Measurements from ENCODE around the gene FNBP1L. TPM values are rescaled to one million over a fixed set of nuclear protein-coding genes. Genes with fewer than 3 reads are reported as not detected.

FNBP1L gene
- total RNA-seq, 6 experiments from 2014 or later: 9.0 to 15.6 (median 12.1) TPM

GRCh38 chr1:93489756-93490155, 41.8 kb downstream of the FNBP1L start:
- Histone ChIP-seq H3K4me3 (no peak overlapping the region), H3K36me3 (no peaks in the 10 kb centered on the region), H3K4me1 (no peaks in the 10 kb centered on the region), H3K27me3 (no peaks in the 10 kb centered on the region), H3K27ac (no peak overlapping the region), H3K9me3 (no peaks in the 10 kb centered on the region)
- ATAC-seq (no peak), DNase-seq (no peak)
- intact Hi-C loops (cut with DNase I): no loop called here
- TF ChIP-seq CTCF (IDR thresholded peaks at IDR 0.05) (no peak), POLR2A (IDR thresholded peaks at IDR 0.05) (no peak)

GRCh38 chr1:93490357-93490756, 42.4 kb downstream of the FNBP1L start:
- no peaks in the 10 kb centered on the region for H3K9me3 ChIP-seq
- no peak for ATAC-seq
- no peaks in the 10 kb centered on the region for H3K4me1 ChIP-seq

DNA sequence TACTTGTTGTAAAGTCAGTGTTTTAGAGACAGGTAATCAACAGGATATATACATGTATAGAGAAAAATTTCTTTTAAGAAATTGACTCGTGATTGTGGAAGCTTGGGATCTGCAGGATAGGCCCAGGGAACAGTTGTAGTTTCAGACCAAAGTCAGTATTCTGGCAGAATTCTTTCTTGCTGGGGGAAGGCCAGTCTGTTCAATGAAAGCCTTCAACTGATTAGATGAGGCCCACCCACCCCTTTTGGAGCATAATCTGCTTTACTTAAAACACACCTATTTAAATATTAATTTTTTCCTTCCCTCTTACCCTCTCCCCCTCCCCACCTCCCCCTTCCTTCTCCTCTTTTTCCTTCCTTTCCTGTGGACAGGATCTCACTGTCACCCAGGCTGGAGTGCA, 48.0 kb downstream of the FNBP1L start:
- Histone ChIP-seq H3K4me3 (no peak overlapping the region), H3K27me3 (no peaks in the 10 kb centered on the region), H3K36me3 (no peaks in the 10 kb centered on the region), H3K4me1 (peaks cover 0 to 7% (median 0%) of the 10 kb centered on the region in 4 donors), H3K27ac (no peak overlapping the region), H3K9me3 (no peaks in the 10 kb centered on the region)
- intact Hi-C loops (cut with DNase I): no loop called here
- DNase-seq (no peak), ATAC-seq (no peak)
- 85% methylated on average over 1 of the region's 1 CpG for WGBS (ENCODE audit: insufficient coverage, low coverage, low lambda C conversion rate, missing lambda C conversion rate)
- no peak for TF ChIP-seq POLR2A (IDR thresholded peaks at IDR 0.05)
- TF ChIP-seq CTCF (IDR thresholded peaks at IDR 0.05): no peak

More at GRCh38 chr1:93490357-93490756, 42.4 kb downstream of the FNBP1L start:
- Histone ChIP-seq H3K27me3 (no peaks in the 10 kb centered on the region), H3K4me3 (no peak overlapping the region), H3K36me3 (no peaks in the 10 kb centered on the region), H3K27ac (no peak overlapping the region)
- intact Hi-C loops (cut with DNase I): no loop called here
- no peak for DNase-seq
- TF ChIP-seq POLR2A (IDR thresholded peaks at IDR 0.05) (no peak), CTCF (IDR thresholded peaks at IDR 0.05) (no peak)

DNA sequence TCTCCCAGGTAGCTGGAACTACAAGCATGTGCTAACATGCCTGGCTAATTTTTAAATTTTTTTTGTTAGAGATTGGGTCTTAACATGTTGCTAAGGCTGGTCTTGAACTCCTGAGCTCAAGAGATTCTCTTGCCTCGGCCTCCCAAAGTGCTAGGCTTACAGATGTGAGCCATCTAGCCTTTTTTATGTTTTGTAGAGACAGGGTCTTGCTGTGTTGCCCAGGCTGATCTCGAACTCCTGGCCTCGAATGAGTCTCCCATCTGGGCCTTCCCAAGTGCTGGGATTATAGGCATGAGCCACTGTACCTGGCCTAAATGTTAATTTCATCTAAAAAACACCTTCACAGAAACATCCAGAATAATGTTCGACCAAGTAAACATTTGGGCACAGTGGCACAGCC, 48.6 kb downstream of the FNBP1L start:
- DNase-seq (no peak), ATAC-seq (no peak)
- H3K4me1 ChIP-seq: peaks cover 0 to 7% (median 0%) of the 10 kb centered on the region in 4 donors
- H3K9me3 ChIP-seq: no peaks in the 10 kb centered on the region
- intact Hi-C loops (cut with DNase I): no loop called here
- no peaks in the 10 kb centered on the region for H3K36me3 ChIP-seq
- H3K4me3 ChIP-seq: no peak overlapping the region
- WGBS (ENCODE audit: insufficient coverage, low coverage, low lambda C conversion rate, missing lambda C conversion rate): 100% methylated on average over 4 of the region's 4 CpGs
- H3K27ac ChIP-seq: no peak overlapping the region
- no peaks in the 10 kb centered on the region for H3K27me3 ChIP-seq
- TF ChIP-seq CTCF (IDR thresholded peaks at IDR 0.05) (no peak), POLR2A (IDR thresholded peaks at IDR 0.05) (no peak)

- peak overlapping the region in 1 of 3 donors; percentile 8 for H3K27ac ChIP-seq
- WGBS (ENCODE audit: insufficient coverage, low coverage, low lambda C conversion rate, missing lambda C conversion rate): 32% methylated on average over 2 of the region's 2 CpGs
- no peaks in the 10 kb centered on the region for H3K27me3 ChIP-seq
- DNase-seq (no peak), ATAC-seq (peak; percentile 16 to 55 (median 47))
- TF ChIP-seq POLR2A (IDR thresholded peaks at IDR 0.05) (no peak), CTCF (IDR thresholded peaks at IDR 0.05) (no peak)
- no peaks in the 10 kb centered on the region for H3K36me3 ChIP-seq
- intact Hi-C loops (cut with DNase I): no loop called here
- H3K4me3 ChIP-seq: peak overlapping the region; percentile 9 to 22 (median 17)
- no peaks in the 10 kb centered on the region for H3K9me3 ChIP-seq
- H3K4me1 ChIP-seq: peaks cover 0 to 7% (median 0%) of the 10 kb centered on the region in 4 donors
These were observed 51.2 kb downstream of the FNBP1L start for GRCh38 chr1:93499075-93499474.

Measured in right lobe of liver (tissue), 6 donors.